CD4-positive, alpha-beta T cell treated with Interleukin-15 for 4 hours (primary cell): ENCODE measurements around the gene CHST9.
"Not testable (repeated sequence)": the region's sequence is repeated elsewhere in the genome, so short reads cannot be mapped to it uniquely, and the experiment has no call there.

ENCODE experiments used
- DNase-seq: peaks from one replicate; pipeline ENCODE4 v3.0.0-alpha.2; 2020; ENCODE audit warnings: low spot score

CHST9 gene

DNA sequence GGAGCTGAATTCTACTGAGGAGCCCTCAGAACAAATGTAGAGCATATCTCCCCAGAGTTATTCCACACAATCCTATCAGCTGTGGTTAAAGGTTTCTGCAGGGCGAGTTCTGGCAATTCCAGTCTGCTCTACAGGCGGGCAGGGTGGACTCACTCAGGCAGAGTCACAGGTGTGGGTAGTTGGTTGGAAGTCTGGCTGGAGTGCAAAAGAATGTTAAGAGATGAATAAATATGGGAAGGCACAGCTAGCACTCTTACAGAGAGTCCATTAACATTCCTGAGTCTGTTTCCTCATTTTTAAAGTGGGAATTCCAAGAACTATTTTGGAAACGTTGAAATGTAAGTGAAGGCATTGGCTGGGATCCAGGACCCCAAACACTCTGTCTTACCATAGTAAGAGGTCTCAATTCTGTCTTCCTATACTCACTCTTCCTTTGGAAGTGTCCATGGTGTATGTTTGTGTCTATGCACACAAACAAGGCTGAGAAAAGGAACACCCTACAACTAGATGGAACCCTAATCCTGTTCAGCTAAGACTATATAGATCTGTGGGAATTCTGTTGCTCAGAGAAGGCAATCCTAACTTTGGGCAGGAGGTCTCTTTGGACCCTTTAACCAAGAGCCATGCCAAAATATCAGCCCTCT lies 256.3 kb downstream of the CHST9 start:
- no peak for DNase-seq

DNA sequence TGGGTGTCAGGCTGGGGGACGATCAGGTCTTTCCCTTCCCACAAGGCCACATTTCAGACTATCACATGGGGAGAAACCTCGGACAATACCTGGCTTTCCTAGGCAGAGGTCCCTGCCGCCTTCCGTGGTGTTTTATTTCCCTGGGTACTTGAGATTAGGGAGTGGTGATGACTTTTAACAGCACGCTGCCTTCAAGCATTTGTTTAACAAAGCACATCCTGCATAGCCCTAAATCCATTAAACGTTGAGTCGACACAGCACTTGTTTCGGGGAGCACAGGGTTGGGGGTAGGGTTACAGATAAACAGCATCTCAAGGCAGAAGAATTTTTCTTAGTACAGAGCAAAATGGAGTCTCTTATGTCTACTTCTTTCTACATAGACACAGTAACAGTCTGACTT lies 257.3 kb downstream of the CHST9 start:
- DNase-seq: not testable (repeated sequence)

DNA sequence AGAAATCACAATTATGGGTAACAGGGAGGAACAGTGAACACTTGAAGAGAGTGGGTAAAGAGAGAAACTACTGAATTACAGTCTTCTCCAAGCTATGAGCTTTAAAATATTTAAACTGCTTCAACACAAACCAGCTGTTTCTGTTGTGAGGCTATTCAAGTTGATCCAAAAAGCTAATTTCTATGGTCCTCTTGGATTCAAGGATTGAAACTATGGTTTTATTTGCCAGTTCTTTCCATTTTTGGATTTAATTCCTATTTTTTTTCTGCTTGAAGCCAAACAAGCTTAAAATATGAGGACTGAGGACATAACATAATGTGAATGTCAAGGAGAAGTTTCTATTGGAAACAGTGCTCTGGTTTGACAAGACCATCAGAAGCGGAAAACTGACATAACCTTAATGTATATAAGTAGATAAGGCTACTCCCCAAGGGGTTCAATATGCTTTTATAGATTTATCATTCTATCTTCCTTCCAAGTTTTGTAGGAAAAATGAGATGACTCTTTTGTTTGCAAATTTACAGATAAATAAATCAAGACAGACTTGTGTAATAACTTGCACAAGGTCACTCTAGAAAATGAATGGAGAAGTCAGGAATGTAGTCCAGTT lies 258.9 kb downstream of the CHST9 start:
- no peak for DNase-seq

DNA sequence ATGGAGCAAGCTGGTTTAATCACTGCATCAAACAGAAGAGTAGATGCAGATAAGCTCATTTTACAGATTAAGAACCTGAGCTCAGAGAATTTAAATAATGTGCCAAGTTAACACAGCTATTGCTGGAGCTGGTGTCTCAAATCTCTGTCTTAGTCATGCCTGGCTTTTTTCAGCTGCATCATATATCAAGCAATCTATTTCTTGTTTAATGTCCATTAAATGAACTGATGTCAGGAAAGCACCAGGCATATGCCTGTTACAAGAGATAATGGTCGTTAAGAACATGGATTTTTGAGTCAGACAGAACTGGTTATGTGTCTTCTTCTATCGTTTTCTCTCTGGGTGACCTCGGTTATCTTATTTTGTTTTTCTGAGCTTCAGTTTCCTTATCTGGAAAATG lies 259.8 kb downstream of the CHST9 start:
- DNase-seq: no peak

DNA sequence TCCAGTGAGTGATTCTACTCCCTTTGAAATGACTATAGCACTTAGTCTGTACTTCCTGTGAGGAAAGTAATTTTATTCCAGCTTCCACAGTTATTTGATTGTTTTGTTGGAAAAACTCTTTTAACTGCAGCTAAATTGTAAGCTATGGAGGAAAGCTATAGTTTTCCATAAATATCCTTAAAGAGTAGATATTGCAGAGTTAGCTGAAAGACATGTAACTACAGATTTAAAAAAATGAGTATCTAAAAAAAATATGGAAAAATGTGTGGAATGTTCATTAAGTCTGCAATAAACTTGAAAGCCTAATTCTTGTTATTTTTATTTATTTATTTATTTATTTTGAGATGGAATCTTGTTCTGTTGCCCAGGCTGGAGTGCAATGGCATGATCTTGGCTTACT lies 262.8 kb downstream of the CHST9 start:
- DNase-seq: no peak

DNA sequence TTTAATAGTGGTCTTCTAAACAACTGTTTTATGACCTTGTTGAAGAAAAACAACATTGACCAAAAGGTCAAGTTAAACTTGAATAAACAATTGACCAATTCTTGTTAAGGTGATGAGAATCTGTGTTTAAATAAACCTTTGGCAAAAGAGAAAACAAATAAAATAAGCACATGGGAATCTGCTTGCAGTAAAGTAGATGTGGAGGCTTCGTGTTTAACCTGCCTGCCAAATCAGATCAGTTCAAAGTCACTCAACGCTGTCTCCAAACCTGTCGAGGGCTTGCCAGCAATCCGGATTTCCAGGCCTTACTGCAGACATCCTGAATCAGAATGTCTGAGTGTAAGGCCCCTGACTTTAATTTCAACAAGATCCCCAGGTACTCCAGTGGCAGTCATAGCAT lies 264.5 kb downstream of the CHST9 start:
- DNase-seq: no peak

DNA sequence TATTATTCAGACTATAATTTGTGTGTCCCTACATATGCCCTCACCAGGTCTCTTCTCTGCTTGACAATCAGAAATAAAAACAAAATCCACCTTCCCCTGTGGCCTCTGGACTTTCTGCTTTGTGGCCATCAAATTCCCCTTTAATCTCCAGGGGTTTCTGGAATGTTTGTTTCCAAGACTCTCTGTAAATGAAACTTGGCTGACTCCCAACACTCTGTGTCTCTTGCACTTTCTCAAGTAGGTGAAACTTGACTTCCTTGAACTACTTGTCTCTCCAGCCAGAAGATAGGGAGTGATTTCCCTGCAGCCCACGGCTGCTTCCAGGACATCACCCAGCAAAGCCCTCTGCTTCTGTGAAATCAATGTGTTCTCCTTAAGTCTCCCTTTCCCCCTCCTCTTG lies 265.5 kb downstream of the CHST9 start:
- DNase-seq: no peak

DNA sequence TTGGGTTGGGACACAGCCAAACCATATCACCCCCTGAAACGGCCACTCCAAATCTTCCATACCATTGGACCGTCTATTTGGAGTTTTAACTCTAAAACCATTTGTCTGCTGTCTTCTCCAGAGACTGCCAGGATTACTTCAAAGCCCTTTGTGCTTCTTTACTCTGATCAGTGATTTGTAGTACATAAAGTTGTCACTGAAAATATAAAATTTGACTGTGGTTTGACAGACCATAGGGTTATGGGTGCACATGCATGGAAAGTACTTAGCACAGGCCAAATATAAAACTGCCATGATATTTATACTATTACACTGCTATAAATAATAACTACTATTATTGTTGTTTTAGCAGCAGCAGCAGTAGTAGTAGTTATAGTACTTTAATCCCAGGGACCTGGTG lies 265.9 kb downstream of the CHST9 start:
- no peak for DNase-seq

DNA sequence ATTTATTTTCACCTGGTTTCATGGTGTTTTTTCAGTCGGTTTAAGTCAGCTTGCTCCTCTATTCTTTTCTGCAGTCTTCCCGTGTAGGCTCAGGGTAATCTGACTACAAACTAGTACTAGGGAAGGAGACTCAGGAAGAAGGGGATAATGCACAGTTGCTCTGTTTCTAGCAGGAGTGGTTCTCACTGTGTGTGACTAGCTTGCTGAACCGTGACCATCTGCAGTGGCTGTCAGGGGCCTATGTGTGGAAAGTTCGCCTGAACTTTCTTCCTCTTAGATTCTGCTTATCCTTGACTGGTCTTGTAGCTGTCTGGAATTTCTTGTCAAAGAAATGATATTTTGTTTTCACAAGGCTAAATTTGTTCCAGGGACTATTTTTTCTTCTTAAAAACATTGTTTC lies 273.3 kb downstream of the CHST9 start:
- DNase-seq: no peak

DNA sequence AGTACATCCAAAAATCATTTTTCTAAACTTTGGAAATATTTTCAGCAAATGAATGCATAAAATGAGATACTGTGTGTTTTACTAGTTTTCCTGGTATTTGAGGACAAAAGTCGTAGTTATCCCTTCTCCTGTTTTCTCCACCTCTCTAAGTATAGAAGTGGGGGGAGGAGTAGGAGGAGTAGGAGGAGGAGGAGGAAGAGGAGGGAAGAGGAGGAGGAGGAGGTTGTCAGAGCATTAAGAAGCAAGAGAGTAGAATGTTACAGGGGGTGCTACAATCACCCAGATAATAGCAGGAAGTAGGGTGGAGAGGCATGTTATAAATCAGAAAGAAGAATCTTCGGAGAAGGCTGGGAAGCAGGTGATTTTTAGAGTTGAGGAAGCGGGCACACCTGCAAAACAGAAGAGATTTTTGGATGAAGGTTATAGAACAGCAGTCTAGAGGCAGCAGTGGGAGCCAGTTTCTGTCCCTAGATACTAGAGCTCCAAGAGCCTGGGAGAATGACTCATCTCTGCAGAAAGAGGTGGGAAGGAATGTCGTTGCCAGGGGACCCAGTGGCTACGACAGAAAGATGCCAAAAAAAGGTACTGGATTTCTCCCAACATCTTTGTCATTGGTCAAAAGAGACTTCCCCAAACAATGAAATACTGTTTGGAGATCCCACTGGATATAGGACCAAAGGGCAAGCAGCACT lies 275.4 kb downstream of the CHST9 start:
- no peak for DNase-seq

DNA sequence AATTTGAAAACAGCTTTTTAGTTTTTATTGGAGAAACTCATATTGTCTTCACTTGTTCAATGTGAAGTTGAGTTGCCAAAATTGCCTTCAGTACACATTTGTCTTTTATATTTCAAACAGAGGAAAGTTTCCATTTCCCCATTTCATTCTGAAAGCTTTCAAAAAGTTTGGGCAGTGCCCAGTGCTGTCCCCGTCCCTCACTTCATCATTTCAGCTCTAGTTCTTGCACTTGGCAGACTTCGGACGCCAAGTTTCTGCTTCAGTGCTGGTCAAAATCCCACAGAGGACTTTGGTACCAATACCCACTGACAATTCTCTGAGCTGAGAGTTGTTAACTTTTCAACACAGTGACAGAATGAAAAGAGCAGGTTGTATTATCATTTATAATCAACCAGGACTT lies 276.2 kb downstream of the CHST9 start:
- no peak for DNase-seq

DNA sequence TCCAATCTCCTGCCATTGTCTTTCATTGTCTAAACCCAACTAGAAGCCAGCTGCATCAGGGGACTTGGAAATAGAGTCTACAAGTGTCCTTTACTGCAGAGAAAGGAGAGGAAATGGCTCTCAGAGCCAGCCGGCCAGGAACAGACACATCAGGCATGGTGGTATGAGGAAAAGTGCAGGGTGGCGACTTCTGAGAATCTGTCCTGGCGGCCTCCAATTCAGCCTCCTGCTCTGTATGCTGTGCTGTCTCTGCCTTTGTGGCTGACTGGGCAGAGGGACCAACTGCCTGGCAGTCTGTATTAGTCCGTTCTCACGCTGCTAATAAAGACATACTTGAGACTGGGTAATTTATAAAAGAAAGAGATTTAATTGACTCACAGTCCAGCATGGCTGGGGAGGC lies 282.8 kb downstream of the CHST9 start:
- no peak for DNase-seq

DNA sequence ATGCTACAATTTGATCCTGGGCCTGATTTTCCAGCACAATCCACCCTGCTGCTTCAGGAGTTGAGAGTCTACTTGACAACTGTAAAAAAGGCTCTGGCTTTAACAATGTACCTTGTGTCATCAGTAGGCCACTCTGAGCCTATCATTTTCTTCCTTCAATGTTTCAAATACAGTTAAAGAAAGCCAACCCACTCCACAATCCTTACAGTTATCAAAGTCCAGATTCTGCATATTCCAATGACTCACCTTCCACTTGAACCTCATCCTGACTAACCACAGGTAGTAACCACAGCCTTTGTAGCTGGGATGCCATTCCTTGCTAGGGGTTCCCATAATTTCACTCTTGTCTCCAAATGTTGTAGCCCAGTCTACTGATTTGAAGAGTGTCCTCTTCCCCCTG lies 284.1 kb downstream of the CHST9 start:
- DNase-seq: no peak

DNA sequence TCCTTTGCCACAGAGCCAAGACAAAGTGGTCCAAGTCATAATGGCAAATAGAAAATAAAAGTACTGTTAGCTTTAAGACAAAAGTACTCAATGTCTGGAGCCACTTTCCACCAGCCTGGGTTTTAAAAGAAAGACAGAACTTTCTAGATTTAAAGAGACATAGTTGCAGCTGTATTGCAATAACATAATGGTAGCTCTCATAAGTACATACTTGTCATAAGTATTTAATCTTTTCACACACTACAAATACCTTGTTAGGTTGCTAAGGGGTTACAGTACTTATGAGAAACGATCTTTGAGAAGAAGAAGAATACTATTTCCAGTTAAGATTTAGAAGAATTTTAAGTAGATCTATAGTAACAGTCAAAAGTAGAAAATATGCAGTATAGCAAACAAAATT lies 290.7 kb downstream of the CHST9 start:
- DNase-seq: no peak

DNA sequence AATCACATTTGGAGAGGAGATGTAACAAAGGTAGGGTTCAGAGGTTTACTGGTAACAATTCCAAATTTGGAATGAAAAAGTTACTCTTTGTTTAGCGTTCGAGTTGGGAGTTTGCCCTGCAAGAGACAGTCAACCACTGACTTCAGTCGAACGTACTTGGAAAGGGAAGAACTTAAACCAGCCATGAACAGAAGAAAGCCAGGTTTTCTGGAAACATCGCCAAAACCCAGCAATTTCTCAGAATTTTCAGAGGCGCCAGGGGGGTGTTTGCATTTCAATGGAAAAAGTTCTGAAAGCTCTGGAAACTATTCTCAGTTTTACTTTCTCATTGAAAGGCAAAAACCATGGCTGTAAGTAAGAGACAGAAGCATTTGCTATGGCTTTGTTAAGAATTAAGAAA lies 291.1 kb downstream of the CHST9 start:
- no peak for DNase-seq

DNA sequence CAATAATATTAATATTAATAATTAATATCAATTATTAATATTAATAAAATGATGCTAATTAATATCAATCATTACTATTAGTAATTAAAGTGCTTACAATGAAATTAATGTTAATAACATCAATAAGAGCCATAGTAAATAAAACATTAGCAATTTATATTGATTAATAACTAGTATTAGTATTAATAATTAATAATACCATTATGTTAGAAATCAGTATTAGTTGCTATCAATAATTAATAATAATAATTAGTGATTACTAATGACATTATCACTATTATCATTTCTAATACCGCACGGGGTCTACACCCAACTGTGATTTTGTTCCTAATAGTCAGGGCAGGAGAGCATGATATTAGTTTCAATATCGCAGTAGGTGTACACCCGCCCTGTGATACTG lies 296.8 kb downstream of the CHST9 start:
- no peak for DNase-seq

DNA sequence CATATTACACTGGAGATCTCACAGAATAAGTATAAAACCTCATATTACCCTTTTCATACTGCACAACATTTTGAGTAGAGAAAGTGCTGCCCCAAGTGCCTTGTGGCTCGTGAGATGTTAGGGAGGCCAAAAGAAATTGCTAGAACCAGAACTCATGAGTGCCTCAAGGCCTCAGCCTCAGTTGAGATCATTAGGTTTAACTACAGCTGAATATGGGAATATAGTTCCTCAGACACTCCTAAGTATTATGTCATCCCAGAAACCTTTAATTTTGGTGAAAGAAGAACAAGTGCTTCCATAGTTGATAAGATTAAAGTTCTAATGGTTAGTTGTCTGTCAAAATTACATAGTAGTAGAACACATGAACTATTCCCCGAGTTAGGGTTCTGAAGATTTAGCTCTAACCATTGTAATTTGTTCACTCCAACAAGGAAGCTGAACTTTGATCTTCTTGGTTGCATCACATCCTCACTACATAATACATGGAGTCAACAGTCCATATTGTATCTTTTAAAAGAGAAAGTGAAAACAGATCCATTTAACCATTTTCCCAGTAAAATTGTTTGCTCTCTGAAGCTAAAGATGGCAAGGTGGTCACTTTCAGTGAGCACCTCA lies 310.0 kb downstream of the CHST9 start:
- no peak for DNase-seq

DNA sequence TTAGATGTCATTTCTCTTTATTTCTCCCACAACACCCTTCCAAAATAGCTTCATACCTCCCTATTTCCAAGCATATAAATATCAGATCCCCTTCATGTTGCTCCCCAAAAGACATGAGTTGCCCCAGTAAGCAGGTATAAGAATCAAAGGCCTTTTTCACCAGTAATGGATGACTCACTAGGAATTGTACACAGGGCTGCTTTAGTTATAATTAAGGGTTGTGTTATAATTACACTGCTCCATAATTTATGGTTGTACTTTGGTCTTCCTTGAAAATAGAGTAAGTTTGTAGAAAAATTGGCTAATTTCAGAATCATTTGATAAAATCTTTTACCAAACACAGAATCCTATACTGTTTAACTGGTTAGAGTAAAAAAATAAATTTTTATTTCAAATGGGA lies 310.8 kb downstream of the CHST9 start:
- DNase-seq: no peak

DNA sequence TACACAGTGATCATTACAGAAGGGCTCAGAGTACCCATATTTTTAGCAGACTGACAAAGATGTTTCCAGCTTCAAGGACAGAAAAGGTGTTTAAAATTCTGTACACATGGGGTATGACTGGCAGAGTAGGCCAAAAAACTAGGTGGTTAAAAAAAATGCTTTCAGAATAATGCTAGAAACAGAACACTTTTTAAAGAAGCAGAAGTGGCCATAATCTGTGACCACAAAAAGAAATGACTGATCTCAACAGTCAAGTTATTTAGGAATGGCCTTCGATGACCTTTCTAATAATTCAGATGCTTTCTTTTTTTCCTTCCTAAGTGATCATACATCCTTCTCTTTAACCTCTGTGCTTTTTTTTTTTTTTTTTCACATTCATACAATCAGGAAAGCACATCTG lies 315.5 kb downstream of the CHST9 start:
- no peak for DNase-seq

DNA sequence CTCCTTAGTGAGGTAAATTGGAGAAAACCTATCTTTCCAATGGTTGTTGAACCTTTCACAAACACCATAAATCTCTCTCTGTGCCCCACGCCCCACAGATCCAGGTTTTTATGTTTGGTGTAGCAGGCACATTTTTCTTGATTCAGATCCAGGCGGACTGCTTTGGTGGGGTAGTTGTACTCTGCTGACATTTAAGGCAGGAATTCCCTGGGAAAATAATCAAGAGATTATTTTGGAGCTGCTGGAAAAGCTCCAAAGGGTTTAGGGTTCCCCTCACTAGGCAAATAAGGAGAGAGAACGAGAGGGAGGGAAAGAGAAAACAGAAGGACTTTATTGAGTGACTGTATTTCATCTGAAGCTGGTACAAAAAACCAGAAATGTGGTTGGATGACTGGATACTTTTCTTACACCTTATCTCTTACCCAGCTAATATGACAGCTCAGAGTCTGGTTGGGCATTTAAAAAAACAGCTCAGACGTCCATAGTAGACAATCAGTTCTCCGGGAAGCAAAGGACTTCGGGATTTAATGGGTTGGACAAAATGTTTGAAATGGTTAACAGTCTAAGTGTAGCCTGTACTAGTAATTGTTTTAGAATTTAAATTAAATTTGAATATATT lies 316.0 kb downstream of the CHST9 start:
- no peak for DNase-seq

DNA sequence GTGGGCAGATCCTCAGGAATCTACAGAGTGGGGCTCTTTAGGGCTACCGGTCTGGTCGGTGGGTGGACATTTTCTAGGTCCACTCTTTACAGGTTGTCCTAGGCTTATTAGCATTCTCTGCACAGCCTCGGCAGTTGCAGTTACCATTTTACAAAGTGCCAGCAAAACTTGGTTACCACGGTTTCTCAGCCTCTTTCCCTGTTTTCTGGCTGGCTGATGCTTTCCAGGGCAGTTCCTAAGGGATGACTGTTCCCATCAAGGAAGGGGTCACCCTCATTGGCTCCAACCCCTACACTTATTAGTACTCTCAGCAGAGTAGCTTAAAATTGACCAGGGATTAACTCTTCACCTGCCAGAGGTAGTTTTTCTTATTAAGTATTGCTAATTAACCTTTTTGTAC lies 317.6 kb downstream of the CHST9 start:
- no peak for DNase-seq

DNA sequence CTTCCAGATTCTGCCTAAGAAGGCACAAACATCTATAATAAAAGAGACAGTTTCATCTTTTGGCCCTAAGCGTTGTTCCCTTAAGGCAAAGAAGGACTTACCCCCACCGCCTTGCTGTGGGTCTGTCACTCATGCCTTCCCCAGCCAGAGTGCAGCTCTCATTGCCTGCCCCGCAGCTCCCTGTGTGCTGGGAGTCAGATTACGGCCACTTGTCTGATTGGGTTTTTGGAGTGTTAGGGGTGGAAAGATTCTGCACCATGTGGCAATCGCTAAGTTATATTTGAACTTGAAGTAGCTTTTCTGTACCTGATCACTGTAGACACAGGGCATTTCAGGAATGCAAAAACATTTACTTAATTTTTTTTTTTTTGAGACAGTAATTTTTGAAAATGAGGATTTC lies 319.6 kb downstream of the CHST9 start, which contains the start of gene AQP4:
Gene AQP4, minus strand, starts transcription at position 151 of the 400 bp plus-strand sequence. Its CDS starts 18 bp downstream, at position 133.
- DNase-seq: no peak

DNA sequence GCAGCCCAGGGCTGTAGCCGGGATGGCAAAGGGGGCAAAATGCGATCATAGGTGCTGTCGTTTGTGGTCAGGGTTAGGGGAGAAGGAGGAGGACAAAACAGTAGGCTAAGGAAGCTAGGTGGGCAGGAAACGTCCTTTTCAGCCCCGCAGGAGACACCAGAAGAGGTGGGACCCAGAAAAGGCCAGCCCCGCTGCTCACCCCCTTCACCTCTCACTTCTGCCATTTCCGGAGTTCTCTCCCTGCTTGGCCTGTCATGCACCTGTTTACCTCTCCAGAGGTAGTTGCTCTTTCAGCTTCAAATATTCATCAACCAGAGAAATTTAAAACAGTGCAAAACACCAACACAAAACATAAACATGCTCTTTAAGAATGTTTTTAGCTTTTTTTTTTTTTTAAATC lies 320.4 kb downstream of the CHST9 start:
- no peak for DNase-seq
